ENCODE measurements around the gene DCC.

DCC gene

GRCh38 chr18:52426041-52426440 lies 86.0 kb downstream of the DCC start:
- no peak for DNase-seq (ENCODE audit: low read depth in 2 of 2, low spot score in 1 of 2)

GRCh38 chr18:52426462-52426861 lies 86.5 kb downstream of the DCC start:
- DNase-seq (ENCODE audit: low read depth in 2 of 2, low spot score in 1 of 2): no peak

GRCh38 chr18:52427521-52428175 lies 87.7 kb downstream of the DCC start:
- DNase-seq (ENCODE audit: low read depth in 2 of 2, low spot score in 1 of 2): no peak

GRCh38 chr18:52431683-52432082 lies 91.7 kb downstream of the DCC start:
- DNase-seq (ENCODE audit: low read depth in 2 of 2, low spot score in 1 of 2): no peak

GRCh38 chr18:52433797-52434196 lies 93.8 kb downstream of the DCC start:
- no peak for DNase-seq (ENCODE audit: low read depth in 2 of 2, low spot score in 1 of 2)

GRCh38 chr18:52435301-52435700 lies 95.3 kb downstream of the DCC start:
- DNase-seq (ENCODE audit: low read depth in 2 of 2, low spot score in 1 of 2): no peak

- DNase-seq (ENCODE audit: low read depth in 2 of 2, low spot score in 1 of 2): no peak
Observed at GRCh38 chr18:52437161-52437560, 97.2 kb downstream of the DCC start.

- no peak for DNase-seq (ENCODE audit: low read depth in 2 of 2, low spot score in 1 of 2)
Observed at GRCh38 chr18:52439457-52439856, 99.5 kb downstream of the DCC start.

- no peak for DNase-seq (ENCODE audit: low read depth in 2 of 2, low spot score in 1 of 2)
Observed at GRCh38 chr18:52441794-52442193, 101.8 kb downstream of the DCC start.

- DNase-seq (ENCODE audit: low read depth in 2 of 2, low spot score in 1 of 2): no peak
Observed at GRCh38 chr18:52442686-52443085, 102.7 kb downstream of the DCC start.

- DNase-seq (ENCODE audit: low read depth in 2 of 2, low spot score in 1 of 2): no peak
Observed at GRCh38 chr18:52451256-52451655, 111.3 kb downstream of the DCC start.

- no peak for DNase-seq (ENCODE audit: low read depth in 2 of 2, low spot score in 1 of 2)
Observed at GRCh38 chr18:52451851-52452250, 111.9 kb downstream of the DCC start.

GRCh38 chr18:52452427-52452826 lies 112.4 kb downstream of the DCC start:
- DNase-seq (ENCODE audit: low read depth in 2 of 2, low spot score in 1 of 2): no peak

- DNase-seq (ENCODE audit: low read depth in 2 of 2, low spot score in 1 of 2): no peak
Observed at GRCh38 chr18:52459890-52460289, 119.9 kb downstream of the DCC start.

GRCh38 chr18:52462853-52463252 lies 122.9 kb downstream of the DCC start:
- DNase-seq (ENCODE audit: low read depth in 2 of 2, low spot score in 1 of 2): no peak

GRCh38 chr18:52465391-52465790 lies 125.4 kb downstream of the DCC start:
- no peak for DNase-seq (ENCODE audit: low read depth in 2 of 2, low spot score in 1 of 2)

- no peak for DNase-seq (ENCODE audit: low read depth in 2 of 2, low spot score in 1 of 2)
Observed at GRCh38 chr18:52468496-52468895, 128.5 kb downstream of the DCC start.

- no peak for DNase-seq (ENCODE audit: low read depth in 2 of 2, low spot score in 1 of 2)
Observed at GRCh38 chr18:52475325-52475724, 135.3 kb downstream of the DCC start.

- DNase-seq (ENCODE audit: low read depth in 2 of 2, low spot score in 1 of 2): no peak
Observed at GRCh38 chr18:52481116-52481515, 141.1 kb downstream of the DCC start.

GRCh38 chr18:52484977-52485376 lies 145.0 kb downstream of the DCC start:
- DNase-seq (ENCODE audit: low read depth in 2 of 2, low spot score in 1 of 2): no peak

- no peak for DNase-seq (ENCODE audit: low read depth in 2 of 2, low spot score in 1 of 2)
Observed at GRCh38 chr18:52486052-52486451, 146.1 kb downstream of the DCC start.

- DNase-seq (ENCODE audit: low read depth in 2 of 2, low spot score in 1 of 2): no peak
Observed at GRCh38 chr18:52489396-52490306, 149.7 kb downstream of the DCC start.

GRCh38 chr18:52496426-52496825 lies 156.4 kb downstream of the DCC start:
- DNase-seq (ENCODE audit: low read depth in 2 of 2, low spot score in 1 of 2): no peak
